Measurements from ENCODE around the gene CTDSPL.

The CTDSPL gene

DNA sequence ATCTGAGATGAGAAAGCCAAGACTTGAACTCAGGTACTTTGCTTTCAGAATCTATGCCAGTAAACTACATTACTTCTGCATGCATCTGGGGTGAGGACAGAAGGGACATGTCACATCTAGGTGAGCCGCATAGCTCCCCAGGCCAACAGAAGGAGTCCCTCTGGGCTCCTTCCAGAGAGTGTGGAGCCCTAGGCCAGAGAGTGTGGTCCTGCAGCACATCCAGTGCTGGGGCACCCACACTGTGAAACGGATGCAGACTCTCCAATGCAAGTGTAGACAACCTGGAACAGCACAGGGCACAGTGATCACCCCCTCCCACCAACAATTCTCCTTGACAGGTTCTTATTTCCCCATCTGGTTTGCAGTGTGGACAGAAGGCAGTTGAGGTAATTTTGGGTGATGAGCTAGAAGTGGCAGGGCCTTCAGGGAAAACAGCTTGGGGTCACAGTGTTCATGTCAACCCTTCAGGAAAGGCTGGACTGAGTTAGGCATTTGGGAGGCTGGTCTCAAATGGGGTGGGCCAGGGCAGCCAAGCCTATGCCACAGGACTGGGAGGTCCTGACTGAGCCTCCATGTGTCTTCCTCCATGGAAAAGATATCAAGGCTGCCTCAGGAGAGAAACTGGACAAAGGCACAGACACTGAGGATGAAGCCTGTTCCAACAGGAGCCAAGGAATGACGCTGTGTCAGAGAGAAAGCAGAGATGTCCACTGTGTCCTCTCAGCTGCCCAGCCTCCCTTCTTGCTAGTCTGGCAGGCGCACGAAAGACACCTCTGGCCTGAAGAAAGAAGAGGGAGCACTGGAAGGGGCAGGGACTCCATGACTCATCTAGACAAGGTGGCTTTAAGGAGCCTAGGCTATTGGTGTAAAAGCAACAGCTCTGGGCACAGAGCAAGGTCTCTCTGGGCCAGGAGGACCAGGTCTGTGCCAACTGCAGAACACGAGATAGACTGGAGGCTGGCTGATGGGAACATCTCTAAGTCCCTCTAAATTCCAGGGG is 166.1 kb downstream of the CTDSPL start:
- no peak for TF ChIP-seq RBAK (tag by site-specific recombination; IDR thresholded peaks at IDR 0.05)
- no peak for TF ChIP-seq ZNF596 (tag by site-specific recombination; IDR thresholded peaks at IDR 0.05)
- TF ChIP-seq, protein P1, sequence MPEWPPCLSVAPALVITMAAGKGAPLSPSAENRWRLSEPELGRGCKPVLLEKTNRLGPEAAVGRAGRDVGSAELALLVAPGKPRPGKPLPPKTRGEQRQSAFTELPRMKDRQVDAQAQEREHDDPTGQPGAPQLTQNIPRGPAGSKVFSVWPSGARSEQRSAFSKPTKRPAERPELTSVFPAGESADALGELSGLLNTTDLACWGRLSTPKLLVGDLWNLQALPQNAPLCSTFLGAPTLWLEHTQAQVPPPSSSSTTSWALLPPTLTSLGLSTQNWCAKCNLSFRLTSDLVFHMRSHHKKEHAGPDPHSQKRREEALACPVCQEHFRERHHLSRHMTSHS (tag by site-specific recombination; IDR thresholded peaks at IDR 0.05), result no peak
- no peak for TF ChIP-seq ZNF629 (tag by site-specific recombination; IDR thresholded peaks at IDR 0.05)
- TF ChIP-seq SALL2 (tag by site-specific recombination; IDR thresholded peaks at IDR 0.05; ENCODE audit: borderline replicate concordance), result no peak
- TF ChIP-seq ZFP69B (tag by site-specific recombination; IDR thresholded peaks at IDR 0.05), result no peak
- TF ChIP-seq, protein P2, sequence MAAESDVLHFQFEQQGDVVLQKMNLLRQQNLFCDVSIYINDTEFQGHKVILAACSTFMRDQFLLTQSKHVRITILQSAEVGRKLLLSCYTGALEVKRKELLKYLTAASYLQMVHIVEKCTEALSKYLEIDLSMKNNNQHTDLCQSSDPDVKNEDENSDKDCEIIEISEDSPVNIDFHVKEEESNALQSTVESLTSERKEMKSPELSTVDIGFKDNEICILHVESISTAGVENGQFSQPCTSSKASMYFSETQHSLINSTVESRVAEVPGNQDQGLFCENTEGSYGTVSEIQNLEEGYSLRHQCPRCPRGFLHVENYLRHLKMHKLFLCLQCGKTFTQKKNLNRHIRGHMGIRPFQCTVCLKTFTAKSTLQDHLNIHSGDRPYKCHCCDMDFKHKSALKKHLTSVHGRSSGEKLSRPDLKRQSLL (tag by site-specific recombination; IDR thresholded peaks at IDR 0.05), result no peak
- no peak for TF ChIP-seq REPIN1 (tag by site-specific recombination; IDR thresholded peaks at IDR 0.05; ENCODE audit: low read depth)
- Histone ChIP-seq H3K27ac (ENCODE audit: extremely low read depth, low read depth, low read length) (no peak overlapping the region), H3K9me3 (ENCODE audit: control insufficient read depth, insufficient read depth, low read depth, low read length) (no peaks in the 10 kb centered on the region), H3K36me3 (ENCODE audit: control insufficient read depth in 2 of 2, insufficient read depth in 1 of 2, low read length in 2 of 2) (no peaks in the 10 kb centered on the region), H3K4me3 (ENCODE audit: low read depth, low read length) (no peak overlapping the region), H3K4me1 (ENCODE audit: control insufficient read depth, insufficient read depth, low read length) (no peaks in the 10 kb centered on the region)
- POLR2A ChIA-PET, result no interaction called here
- CTCF ChIA-PET, result no interaction called here

DNA sequence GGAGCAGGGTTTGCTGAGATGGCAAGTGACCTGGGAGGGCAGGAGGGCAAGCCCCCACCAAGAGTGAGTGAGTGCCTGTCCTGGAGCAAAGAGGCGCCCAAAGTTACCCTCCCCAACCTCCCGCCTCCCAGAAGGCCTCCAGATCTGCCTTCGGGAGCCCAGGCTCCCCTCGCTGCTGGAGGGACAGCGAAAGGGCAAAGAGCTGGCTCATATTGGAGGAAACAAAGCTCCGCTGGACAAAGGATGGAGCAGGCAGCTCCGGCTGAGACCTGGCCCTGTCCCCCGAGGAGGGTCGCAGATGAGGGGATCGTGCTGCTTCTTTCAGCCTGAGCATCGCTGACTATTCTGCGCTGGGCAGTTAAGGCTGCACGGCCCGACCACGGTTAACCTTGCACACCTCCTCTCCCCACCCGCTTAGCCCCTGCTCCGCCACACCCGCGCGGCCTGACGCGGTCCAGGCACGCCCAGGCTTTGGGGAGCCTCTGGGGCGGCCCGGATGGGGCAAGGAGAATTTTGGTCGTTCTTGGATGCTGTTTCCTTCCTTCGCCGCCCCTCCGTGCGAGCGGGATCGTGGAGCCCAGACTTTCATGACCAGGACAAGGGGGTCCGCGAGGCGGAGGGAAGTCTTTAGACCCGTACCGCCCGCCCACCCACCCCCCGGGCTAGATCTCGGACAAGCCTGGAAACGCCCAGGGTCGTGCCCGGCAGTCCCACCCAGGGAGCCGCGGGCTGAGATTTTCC is 167.1 kb downstream of the CTDSPL start:
- no peak overlapping the region for H3K4me3 ChIP-seq (ENCODE audit: low read depth, low read length)
- CTCF ChIA-PET, result interaction anchor here (0.6 kb wide), 1 partner anchor 1686 kb away, joined by 3 read pairs; no protein-coding TSS in a partner anchor
- POLR2A ChIA-PET, result no interaction called here
- no peaks in the 10 kb centered on the region for H3K36me3 ChIP-seq (ENCODE audit: control insufficient read depth in 2 of 2, insufficient read depth in 1 of 2, low read length in 2 of 2)
- TF ChIP-seq SCRT2 (tag by site-specific recombination; IDR thresholded peaks at IDR 0.05), result no peak
- no peaks in the 10 kb centered on the region for H3K9me3 ChIP-seq (ENCODE audit: control insufficient read depth, insufficient read depth, low read depth, low read length)
- no peak overlapping the region for H3K27ac ChIP-seq (ENCODE audit: extremely low read depth, low read depth, low read length)
- no peaks in the 10 kb centered on the region for H3K4me1 ChIP-seq (ENCODE audit: control insufficient read depth, insufficient read depth, low read length)

DNA sequence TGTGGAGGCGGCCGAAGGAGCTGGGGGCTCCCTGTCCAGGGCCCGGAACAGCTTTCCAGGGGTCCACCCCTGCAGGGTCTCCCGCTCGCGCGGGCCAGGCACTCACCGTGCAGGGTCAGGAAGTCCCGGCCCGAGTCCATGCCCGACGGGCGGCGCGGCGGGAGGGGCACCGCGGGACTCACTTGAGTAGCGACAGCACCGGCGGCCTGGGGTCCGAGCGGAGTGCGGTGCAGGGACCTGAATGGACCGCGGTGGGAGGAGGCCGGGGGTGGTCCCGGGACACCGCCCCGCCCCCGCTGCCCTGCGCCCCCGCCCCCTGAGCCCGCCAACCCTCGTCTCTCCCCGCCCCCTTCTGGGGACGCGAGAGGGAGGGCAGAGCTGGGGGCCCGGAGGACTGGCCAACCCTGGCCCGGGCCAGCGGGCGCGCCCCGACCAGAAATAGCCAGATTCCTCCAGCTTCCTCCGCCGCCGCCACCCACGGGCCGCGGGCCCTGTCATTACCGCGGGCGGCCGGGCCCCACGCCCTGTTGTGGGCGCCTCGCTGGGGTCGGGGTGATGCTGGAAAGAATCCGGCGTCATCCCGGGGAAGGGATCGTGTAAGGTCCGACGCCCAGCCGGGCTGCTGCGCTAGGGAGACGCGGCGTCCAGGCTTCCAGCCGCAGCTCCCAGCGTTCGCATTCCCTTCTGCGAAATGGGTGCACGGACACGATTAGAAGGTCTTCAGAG is 167.9 kb downstream of the CTDSPL start, which contains the start of gene PLCD1:
TSS of gene PLCD1 (minus strand) at position 243 of the 726 bp plus-strand sequence. CDS start at position 140, 103 bp downstream.
- CTCF ChIA-PET, result interaction anchor here (0.6 kb wide), 1 partner anchor 1685 kb away, joined by 3 read pairs; no protein-coding TSS in a partner anchor
- H3K4me3 ChIP-seq (ENCODE audit: low read depth, low read length), result peak within 1 kb of the TSS; percentile 18
- POLR2A ChIA-PET, result no interaction called here
- TF ChIP-seq, protein P3, sequence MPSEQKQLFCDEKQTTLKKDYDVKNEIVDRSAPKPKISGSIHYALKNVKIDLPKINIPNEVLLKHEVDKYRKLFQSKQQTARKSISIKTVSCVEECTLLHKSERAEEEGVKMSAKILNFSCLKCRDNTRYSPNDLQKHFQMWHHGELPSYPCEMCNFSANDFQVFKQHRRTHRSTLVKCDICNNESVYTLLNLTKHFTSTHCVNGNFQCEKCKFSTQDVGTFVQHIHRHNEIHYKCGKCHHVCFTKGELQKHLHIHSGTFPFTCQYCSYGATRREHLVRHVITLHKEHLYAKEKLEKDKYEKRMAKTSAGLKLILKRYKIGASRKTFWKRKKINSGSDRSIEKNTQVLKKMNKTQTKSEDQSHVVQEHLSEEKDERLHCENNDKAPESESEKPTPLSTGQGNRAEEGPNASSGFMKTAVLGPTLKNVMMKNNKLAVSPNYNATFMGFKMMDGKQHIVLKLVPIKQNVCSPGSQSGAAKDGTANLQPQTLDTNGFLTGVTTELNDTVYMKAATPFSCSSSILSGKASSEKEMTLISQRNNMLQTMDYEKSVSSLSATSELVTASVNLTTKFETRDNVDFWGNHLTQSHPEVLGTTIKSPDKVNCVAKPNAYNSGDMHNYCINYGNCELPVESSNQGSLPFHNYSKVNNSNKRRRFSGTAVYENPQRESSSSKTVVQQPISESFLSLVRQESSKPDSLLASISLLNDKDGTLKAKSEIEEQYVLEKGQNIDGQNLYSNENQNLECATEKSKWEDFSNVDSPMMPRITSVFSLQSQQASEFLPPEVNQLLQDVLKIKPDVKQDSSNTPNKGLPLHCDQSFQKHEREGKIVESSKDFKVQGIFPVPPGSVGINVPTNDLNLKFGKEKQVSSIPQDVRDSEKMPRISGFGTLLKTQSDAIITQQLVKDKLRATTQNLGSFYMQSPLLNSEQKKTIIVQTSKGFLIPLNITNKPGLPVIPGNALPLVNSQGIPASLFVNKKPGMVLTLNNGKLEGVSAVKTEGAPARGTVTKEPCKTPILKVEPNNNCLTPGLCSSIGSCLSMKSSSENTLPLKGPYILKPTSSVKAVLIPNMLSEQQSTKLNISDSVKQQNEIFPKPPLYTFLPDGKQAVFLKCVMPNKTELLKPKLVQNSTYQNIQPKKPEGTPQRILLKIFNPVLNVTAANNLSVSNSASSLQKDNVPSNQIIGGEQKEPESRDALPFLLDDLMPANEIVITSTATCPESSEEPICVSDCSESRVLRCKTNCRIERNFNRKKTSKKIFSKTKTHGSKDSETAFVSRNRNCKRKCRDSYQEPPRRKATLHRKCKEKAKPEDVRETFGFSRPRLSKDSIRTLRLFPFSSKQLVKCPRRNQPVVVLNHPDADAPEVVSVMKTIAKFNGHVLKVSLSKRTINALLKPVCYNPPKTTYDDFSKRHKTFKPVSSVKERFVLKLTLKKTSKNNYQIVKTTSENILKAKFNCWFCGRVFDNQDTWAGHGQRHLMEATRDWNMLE (tag by site-specific recombination; conservative IDR thresholded peaks at IDR 0.05; ENCODE audit: low read depth), result no peak
- no peak for TF ChIP-seq ZFP69B (tag by site-specific recombination; IDR thresholded peaks at IDR 0.05)
- TF ChIP-seq, protein P4, sequence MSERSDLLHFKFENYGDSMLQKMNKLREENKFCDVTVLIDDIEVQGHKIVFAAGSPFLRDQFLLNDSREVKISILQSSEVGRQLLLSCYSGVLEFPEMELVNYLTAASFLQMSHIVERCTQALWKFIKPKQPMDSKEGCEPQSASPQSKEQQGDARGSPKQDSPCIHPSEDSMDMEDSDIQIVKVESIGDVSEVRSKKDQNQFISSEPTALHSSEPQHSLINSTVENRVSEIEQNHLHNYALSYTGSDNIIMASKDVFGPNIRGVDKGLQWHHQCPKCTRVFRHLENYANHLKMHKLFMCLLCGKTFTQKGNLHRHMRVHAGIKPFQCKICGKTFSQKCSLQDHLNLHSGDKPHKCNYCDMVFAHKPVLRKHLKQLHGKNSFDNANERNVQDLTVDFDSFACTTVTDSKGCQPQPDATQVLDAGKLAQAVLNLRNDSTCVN (tag by site-specific recombination; optimal IDR thresholded peaks at IDR 0.05), result no peak
- TF ChIP-seq, protein P5, sequence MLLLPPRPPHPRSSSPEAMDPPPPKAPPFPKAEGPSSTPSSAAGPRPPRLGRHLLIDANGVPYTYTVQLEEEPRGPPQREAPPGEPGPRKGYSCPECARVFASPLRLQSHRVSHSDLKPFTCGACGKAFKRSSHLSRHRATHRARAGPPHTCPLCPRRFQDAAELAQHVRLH (tag by site-specific recombination; IDR thresholded peaks at IDR 0.05), result no peak
- no peak for TF ChIP-seq ZNF157 (tag by site-specific recombination; IDR thresholded peaks at IDR 0.05)
- no peak for TF ChIP-seq PRDM1 (tag by site-specific recombination; IDR thresholded peaks at IDR 0.05)

More for the DNA sequence above, 167.9 kb downstream of the CTDSPL start, which contains the start of gene PLCD1:
- H3K9me3 ChIP-seq (ENCODE audit: control insufficient read depth, insufficient read depth, low read depth, low read length), result no peaks in the 10 kb centered on the region
- H3K27ac ChIP-seq (ENCODE audit: extremely low read depth, low read depth, low read length), result no peak within 1 kb of the TSS
- no peaks in the 10 kb centered on the region for H3K36me3 ChIP-seq (ENCODE audit: control insufficient read depth in 2 of 2, insufficient read depth in 1 of 2, low read length in 2 of 2)
- no peaks in the 10 kb centered on the region for H3K4me1 ChIP-seq (ENCODE audit: control insufficient read depth, insufficient read depth, low read length)
